DOHH2 (cell line): ENCODE data around the gene KRTAP5-2.

Experiments
- H3F3A ChIP-seq: fragments of 200-600 bp; sonication (generic), shearing (Covaris generic); 2 replicates; pipeline ENCODE4 v1.6.0; 2016; ENCODE audit warnings: antibody characterized with exemption, mild to moderate bottlenecking; ENCODE audit not compliant: control insufficient read depth, insufficient read depth
- H3K27ac ChIP-seq: fragments of 200-600 bp; sonication (generic); 2 replicates; pipeline ENCODE4 v1.5.1; 2014; ENCODE audit warnings: low read depth, mild to moderate bottlenecking, low read length, moderate library complexity
- H3K27me3 ChIP-seq: fragments of 200-600 bp; sonication (generic); 2 replicates; pipeline ENCODE4 v1.6.1; 2014; ENCODE audit warnings: mild to moderate bottlenecking, low read length, mixed read lengths; ENCODE audit not compliant: control insufficient read depth
- H3K36me3 ChIP-seq: fragments of 200-600 bp; sonication (generic); 2 replicates; pipeline ENCODE4 v1.6.1; 2014; ENCODE audit warnings: mild to moderate bottlenecking, low read length, moderate library complexity, mixed read lengths; ENCODE audit not compliant: control insufficient read depth
- H3K4me1 ChIP-seq: fragments of 200-600 bp; sonication (generic); 2 replicates; pipeline ENCODE4 v1.6.1; 2014; ENCODE audit warnings: mild to moderate bottlenecking, low read length, mixed read lengths; ENCODE audit not compliant: control insufficient read depth
- H3K4me2 ChIP-seq: fragments of 200-600 bp; sonication (generic); 2 replicates; pipeline ENCODE4 v1.6.0; 2014; ENCODE audit warnings: mild to moderate bottlenecking, low read length, moderate library complexity
- H3K4me3 ChIP-seq: fragments of 200-600 bp; sonication (generic); 2 replicates; pipeline ENCODE4 v1.5.1; 2014; ENCODE audit warnings: mild to moderate bottlenecking, low read length, mixed read lengths
- H3K79me2 ChIP-seq: fragments of 200-600 bp; sonication (generic); 2 replicates; pipeline ENCODE4 v1.6.1; 2014; ENCODE audit warnings: mild to moderate bottlenecking, low read length, mixed read lengths; ENCODE audit not compliant: control insufficient read depth
- H3K9me2 ChIP-seq: fragments of 200-600 bp; sonication (generic); replicated peaks from 2 replicates; pipeline ENCODE4 v1.6.1; 2014; ENCODE audit warnings: mild to moderate bottlenecking, low read length, mixed read lengths; ENCODE audit not compliant: control insufficient read depth
- H3K9me3 ChIP-seq: fragments of 200-600 bp; sonication (generic); 2 replicates; pipeline ENCODE4 v1.6.1; 2014; ENCODE audit warnings: antibody characterized with exemption, low read length, mixed read lengths; ENCODE audit not compliant: control insufficient read depth, insufficient read depth
- H4K20me1 ChIP-seq: fragments of 200-600 bp; sonication (generic); 2 replicates; pipeline ENCODE4 v1.6.0; 2014; ENCODE audit warnings: low read depth, mild to moderate bottlenecking, antibody characterized with exemption, low read length, moderate library complexity; ENCODE audit not compliant: control insufficient read depth, insufficient read depth
- CTCF ChIP-seq: fragments of 200-600 bp; sonication (generic); IDR thresholded peaks from one replicate; pipeline ENCODE4 v1.5.1; 2014; ENCODE audit warnings: antibody characterized with exemption, mild to moderate bottlenecking, low read depth, low read length; ENCODE audit not compliant: poor library complexity, severe bottlenecking
- EZH2phosphoT487 ChIP-seq: fragments of 200-600 bp; sonication (generic); IDR thresholded peaks from 2 replicates; pipeline ENCODE4 v1.6.1; 2017; ENCODE audit warnings: borderline replicate concordance, mild to moderate bottlenecking, antibody characterized with exemption, low read length, moderate library complexity, mixed read lengths

Gene KRTAP5-2

GRCh38 chr11:1574933-1575242 is 23.2 kb downstream of the KRTAP5-2 start:
- Histone ChIP-seq H3K79me2 (no peaks in the 10 kb centered on the region), H3K9me3 (no peaks in the 10 kb centered on the region), H3K36me3 (no peaks in the 10 kb centered on the region), H3K27me3 (peaks cover 45% of the 10 kb centered on the region), H3K4me1 (peaks cover 28% of the 10 kb centered on the region), H3K4me2 (peak overlapping the region; percentile 79), H3F3A (no peaks in the 10 kb centered on the region), H4K20me1 (no peaks in the 10 kb centered on the region), H3K27ac (no peak overlapping the region), H3K9me2 (no peaks in the 10 kb centered on the region), H3K4me3 (no peak overlapping the region)
- TF ChIP-seq CTCF (no peak), EZH2phosphoT487 (no peak)

GRCh38 chr11:1574238-1574932 is 23.7 kb downstream of the KRTAP5-2 start:
- Histone ChIP-seq H3K4me3 (peak overlapping the region; percentile 61), H3K36me3 (no peaks in the 10 kb centered on the region), H3K4me1 (peaks cover 28% of the 10 kb centered on the region), H3K9me3 (no peaks in the 10 kb centered on the region), H3K4me2 (peak overlapping the region; percentile 79), H3K27ac (no peak overlapping the region), H3F3A (no peaks in the 10 kb centered on the region), H3K9me2 (no peaks in the 10 kb centered on the region), H3K79me2 (no peaks in the 10 kb centered on the region), H4K20me1 (no peaks in the 10 kb centered on the region), H3K27me3 (peaks cover 49% of the 10 kb centered on the region)
- TF ChIP-seq CTCF (peak; percentile 71), EZH2phosphoT487 (no peak)

- Histone ChIP-seq H4K20me1 (no peaks in the 10 kb centered on the region), H3K4me1 (peaks cover 28% of the 10 kb centered on the region), H3K27ac (no peak overlapping the region), H3K9me3 (no peaks in the 10 kb centered on the region), H3K79me2 (no peaks in the 10 kb centered on the region), H3F3A (no peaks in the 10 kb centered on the region), H3K4me2 (peak overlapping the region; percentile 79), H3K27me3 (peaks cover 49% of the 10 kb centered on the region), H3K4me3 (peak overlapping the region; percentile 61), H3K36me3 (no peaks in the 10 kb centered on the region), H3K9me2 (no peaks in the 10 kb centered on the region)
- no peak for TF ChIP-seq EZH2phosphoT487
- TF ChIP-seq CTCF = no peak
Measured at GRCh38 chr11:1573903-1574237, 24.2 kb downstream of the KRTAP5-2 start.
